ENCODE data around the gene DISC1.
A peak's percentile ranks its signal among the peaks of the same experiment; 100 is the strongest.
"Not testable (repeated sequence)": the region's sequence is repeated elsewhere in the genome, so short reads cannot be mapped to it uniquely, and the experiment has no call there.

The DISC1 gene

DNA sequence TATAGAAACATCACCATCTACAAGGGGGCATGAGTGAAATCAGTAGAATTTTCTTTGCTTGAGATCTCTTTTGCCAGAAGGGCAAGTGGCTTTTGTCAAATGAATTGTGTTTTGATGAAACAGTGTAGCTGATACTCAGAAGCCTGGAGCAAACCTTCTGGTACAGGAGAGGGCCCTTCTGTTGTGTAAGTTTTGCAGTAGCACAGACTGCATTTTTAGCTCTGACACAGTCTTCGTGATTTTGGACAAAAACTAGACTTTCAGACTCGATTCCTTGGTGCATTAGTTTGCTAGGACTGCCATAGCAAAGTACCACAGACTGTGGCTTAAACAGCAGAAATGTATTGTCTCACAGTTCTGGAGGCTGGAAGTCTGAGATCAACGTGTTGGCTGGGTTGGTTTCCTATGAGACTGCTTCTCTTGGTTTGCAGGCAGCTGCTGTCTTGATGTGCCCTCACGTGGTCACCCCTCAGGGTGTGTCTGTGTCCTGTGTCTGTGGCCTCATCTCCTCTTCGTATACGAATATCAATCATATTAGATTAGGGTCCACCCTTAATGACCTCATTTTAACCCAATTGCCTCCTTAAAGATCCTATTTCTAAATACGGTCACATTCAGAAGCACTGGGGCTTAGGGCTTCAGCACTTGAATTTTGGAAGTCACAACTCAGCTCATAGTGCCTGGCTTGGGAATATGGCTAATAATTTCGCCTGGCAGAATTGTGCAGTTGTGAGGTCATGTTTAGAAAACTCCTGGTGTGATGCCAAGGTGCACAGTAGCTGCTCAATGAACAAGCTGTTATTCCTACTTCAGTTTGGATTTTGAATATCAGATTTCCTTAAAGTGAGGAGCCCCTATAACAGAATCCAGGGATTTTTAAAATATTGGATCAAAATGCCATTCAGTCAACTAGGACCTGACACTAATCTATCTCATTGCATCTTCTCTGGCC, 21.2 kb upstream of the DISC1 start:
- no peak for DNase-seq (ENCODE audit: low spot score)

DNA sequence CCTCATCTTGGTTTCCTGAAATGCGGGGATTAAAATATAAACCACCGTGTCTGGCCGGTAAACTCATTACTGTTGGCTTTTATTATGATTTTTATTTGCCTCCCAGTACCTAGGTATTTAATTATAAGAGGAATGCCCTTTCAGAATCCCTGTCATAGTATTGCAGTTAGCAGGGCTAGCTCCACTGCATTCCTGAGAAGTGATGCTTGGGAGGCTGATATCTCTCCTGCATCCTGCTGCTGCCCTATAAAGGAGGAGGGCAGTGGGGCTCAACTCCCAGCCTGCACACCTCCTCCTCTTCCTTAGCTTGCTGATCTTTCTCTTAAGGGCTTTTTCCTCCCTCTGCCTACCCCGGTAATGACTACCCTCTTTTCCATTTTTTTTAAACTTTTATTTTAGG, 19.9 kb upstream of the DISC1 start:
- DNase-seq (ENCODE audit: low spot score): peak; percentile 53

DNA sequence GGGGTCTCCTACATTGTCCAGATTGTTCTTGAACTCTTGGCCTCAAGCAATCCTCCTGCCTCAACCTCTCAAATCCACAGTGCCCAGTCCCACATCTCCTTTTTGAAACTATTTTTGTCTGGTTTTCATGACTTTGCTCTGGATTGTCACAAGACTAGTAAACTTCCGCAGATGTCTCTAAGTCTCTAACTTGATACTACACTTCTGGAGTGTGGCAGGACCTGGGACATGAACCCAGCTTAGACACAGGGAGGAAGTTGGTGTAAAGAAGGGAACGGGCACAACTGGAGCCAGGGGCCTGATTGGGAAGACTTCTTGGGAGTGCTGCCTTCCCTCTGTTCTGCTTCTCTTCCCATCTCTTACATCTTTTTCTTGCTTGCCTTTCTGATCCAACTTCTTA, 16.2 kb upstream of the DISC1 start:
- no peak for DNase-seq (ENCODE audit: low spot score)

DNA sequence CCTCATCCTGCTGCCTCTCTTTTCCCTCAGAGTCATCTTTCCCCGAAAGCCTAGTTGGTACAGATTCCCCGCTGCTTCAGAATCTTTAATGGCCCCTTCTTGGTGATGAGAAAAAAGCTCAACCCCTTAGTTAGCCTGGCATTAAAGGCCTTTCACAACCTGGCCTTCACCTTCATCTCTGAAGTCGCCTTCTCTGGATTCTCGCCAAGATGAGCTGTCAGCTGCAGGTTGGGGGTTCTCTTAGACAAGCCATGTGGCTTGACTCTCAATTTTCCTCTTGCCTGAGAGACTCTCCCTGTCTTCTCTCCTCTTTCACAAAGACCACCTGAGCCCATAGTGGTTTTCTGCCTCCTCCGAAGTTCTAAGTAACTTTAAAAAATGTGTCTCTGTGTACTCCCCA, 15.5 kb upstream of the DISC1 start:
- no peak for DNase-seq (ENCODE audit: low spot score)

DNA sequence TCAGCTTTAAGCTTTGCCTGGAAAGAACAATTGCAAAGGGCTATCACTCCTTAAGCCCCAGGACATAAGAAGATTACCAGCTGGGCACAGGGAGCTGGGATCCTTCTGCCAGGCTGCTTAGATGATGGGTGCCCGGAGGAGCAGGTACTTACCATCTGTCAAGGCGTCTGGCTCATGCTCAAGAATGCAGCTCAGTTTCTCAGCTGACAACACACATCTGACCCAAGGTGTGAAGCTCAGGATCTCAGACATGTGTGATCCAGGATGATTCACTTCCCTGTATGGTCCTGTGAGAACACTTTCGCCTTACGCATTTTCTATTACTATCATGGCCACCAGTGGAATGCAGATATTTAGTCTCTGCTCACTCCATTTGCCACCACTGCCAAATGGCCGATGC, 14.7 kb upstream of the DISC1 start:
- no peak for DNase-seq (ENCODE audit: low spot score)

GRCh38 chr1:231612393-231613089, 14.0 kb upstream of the DISC1 start:
- no peak for DNase-seq (ENCODE audit: low spot score)

DNA sequence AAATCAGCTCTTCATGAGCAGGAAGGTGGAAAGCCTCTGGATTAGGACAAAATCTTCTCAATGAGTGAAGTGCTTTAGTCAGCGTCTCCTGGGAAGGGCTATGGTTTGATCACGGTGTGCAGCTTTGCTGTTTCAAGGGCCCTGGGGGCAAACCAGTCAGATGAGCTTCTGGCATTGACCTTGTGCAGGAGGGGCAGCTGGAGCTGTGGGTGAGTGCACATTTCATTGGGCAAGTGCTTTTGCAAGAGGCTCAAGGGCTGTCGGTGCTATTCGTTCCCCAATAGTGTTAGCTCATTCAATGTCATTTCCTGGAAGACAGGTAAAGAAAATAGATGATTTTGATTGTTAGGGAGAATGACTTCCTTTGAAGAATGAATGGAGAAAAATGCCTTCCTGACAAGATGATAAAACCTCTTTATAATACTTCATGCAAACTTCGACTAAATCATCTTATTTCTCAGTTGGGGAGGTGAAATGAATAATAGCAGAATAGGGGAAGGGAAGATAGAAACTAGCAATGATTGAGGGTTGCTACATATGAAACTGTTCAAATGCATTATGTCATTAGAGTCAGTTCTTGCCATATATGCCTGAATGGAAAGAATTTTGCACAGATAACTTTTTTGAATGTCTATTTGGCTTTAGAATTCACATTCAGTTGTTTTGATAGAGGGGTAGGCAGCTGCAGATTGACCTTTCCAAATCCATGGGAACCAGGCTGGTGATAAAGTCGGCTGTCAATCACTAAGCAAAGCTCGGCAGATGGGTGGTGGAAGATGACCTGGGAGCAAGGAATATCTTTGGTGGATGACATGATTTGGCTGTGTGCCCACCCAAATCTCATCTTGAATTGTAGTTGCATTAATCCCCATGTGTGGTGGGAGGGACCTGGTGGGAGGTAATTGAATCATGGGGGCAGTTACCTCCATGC, 12.9 kb upstream of the DISC1 start:
- no peak for DNase-seq (ENCODE audit: low spot score)

GRCh38 chr1:231616667-231617066, 9.9 kb upstream of the DISC1 start:
- DNase-seq (ENCODE audit: low spot score): no peak

DNA sequence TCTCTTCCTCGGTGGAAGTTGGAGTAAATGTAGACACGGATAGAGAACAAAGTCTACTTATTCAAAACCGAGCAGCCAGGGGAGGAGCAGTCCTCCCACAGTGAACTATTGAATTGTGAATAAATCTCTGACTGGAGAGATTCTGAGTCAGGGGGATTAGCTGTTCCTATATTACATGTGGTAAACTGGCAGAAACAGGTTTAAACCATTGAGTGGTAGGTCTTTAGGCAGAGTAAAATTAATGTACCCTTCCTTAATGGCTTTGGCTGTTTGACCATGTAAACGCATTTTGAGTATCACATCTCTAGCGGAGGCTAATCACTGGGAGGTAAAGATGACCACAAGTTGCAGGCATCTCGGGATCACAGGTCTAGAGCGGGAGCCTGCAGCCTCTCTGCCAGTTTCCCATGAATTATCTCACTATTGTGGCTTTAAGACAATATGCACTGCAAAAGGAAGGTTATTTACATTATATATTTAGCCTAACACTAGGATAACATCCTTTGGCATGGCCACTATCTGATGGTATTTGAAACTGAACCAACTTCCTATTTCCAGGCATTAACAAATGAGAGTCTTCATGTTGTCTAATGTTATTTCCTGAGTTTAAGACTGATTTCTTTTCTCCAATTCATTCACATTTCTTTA, 7.9 kb upstream of the DISC1 start:
- no peak for DNase-seq (ENCODE audit: low spot score)

- no peak for DNase-seq (ENCODE audit: low spot score)
Measured at GRCh38 chr1:231619257-231619634, 7.3 kb upstream of the DISC1 start.

DNA sequence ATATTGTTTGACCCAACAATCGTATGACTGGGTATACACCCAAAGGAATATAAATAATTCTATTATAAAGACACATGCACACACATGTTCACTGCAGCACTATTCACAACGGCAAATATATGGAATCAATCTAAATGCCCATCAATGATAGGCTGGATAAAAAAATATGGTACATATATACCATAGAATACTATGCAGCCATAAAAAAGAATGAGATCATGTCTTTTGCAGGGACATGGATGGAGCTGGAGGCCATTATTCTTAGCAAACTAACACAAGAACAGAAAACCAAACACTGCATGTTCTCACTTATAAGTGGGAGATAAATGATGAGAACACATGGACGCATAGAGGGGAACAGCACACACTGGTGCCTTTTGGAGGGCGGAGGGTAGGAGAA, 1.5 kb upstream of the DISC1 start:
- not testable (repeated sequence) for DNase-seq (ENCODE audit: low spot score)

DNA sequence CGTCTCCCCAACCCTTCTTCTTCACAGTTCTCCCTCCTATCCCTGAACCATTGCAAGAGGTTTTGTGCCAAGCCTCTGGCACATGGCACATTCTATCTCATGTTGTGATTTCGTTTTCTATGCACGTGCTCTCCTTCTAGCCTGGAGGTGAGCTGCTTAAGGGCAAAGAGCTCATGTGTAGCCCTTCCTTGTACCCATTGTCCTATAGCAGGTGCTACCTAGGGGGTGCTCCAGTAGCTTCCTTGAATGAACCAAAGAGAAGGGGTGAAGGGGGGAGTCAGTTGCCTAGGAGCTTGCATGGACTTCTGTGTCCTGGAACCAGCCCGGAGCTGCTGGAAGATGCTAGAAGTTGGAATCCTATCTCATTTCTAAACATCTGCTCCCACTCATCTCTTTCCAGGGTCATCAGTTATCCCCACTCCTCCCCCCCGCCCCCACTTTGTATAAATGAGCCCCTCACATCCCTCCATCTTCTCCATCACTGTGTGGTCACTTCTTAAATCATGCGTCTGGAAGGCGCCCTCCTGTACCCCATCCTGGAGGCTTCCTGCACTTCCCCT, 535 bp upstream of the DISC1 start:
- no peak for DNase-seq (ENCODE audit: low spot score)

DNA sequence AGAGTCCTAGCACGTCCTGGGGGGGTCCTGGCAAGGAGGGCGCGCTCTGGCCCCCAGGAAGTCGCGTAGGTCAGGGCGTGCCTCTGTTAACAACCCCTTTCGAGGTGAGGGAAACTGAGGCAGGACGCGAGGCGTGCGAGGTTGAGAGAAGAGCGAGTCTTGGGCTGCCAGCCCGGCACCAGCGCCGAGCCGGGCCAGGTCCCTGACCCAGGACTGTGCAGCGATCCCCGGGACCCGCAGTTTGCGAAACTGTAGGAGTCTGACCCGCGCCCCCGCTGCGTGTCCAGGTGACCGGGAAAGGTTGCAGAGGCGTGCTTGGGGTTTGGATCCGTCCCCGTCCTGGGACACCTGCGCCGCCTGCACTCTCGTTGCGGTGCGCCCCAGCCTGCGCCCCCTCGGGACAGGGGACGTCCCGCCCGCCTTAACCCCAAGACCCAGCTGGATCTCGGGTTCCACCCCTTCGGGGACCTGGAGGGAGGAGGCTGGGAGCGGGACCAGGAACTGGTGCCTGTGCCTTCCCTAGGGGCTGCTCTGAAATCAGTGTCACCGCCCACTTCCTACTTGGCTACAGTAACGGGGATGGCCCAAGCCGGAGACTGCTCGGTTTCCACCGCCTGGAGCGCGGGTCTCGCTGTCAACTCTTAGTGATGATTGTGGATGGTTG, 493 bp downstream of the DISC1 start:
- DNase-seq (ENCODE audit: low spot score): peak; percentile 70

GRCh38 chr1:231628207-231628876, 1.8 kb downstream of the DISC1 start:
- DNase-seq (ENCODE audit: low spot score): no peak

DNA sequence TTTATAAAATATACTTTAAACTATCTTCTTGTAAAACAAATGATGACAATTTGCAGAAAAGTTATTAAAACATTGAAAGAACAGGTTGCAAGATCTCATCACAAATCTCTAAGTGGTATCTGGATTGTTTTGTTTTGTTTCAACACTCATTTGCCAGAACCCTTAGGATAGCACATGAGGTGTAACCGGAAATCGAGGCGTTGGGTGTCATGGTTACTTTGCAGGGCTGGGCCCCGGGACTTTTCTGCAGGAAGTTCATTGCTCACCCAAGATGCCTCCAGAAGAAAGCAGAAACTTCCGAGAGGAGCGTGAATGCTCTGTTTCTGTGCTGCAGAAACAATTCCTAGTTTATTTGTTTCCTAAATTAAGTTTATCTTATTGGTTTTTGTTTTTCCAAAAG, 2.5 kb downstream of the DISC1 start:
- peak; percentile 52 for DNase-seq (ENCODE audit: low spot score)

DNA sequence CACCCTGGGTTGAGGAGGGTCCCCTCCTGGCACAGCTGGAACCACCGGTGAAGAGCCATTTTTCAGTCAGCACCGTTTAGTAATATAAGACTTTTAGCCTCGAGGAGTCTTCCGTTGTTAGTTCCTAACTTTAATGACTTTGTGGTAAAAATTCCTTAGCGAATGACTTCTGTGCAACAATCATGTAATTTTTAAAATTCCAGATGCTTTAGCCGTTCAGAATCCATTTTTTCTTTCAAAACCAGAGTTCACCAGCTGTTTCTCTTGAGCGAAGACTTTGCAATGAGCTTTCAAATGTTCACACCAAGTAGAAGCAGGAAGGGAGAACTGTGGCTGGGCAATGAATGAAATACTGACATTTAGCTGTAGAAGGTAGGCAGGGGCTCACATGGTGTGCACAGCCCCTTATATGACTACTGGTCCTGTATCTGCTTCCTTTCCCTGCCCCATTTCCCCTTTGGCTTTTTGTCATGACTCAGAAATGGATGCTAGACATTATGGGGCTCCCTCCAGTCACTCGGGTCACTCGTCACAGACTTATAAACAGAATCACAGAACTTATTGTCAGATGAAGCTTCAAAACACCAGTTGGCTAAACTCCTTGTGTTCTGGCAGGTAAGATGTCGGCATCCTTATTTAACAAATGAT, 4.1 kb downstream of the DISC1 start:
- peak; percentile 63 for DNase-seq (ENCODE audit: low spot score)

DNA sequence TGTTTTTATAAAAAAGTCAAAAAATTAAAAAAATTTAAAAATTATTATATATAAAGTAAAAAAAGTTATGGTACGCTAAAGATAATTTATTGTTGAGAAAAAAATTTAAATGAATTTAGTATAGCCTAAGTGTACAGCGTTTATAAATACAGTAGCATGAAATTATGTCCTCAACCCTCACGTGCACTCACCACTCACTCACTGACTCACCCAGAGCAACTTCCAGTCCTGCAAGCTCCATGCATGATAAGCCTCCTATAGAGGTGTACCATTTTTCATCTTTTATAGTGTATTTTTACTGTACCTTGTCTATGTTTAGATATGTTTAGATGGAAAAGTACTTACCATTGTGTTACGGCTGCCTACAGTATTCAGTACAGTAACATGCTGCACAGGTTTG, 5.1 kb downstream of the DISC1 start:
- DNase-seq (ENCODE audit: low spot score): no peak

DNA sequence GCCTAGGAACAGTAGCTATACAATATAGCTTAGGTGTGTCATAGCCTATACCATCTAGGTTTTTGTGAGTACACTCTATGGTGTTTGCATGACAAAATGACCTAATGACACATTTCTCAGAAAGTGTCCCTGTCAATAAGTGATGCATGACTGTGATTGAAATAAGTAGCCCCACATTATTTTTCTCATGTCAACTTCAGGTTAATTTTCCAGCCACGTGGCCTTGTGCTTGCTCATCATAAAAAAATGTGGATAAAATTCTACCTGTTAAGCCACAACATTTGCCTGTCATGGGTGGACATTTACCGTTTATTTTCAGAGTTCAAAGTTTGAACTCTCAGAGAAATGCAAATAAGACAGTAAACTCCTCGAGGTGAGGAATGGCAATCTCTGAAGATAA, 5.5 kb downstream of the DISC1 start:
- DNase-seq (ENCODE audit: low spot score): no peak

GRCh38 chr1:231634323-231635013, 7.9 kb downstream of the DISC1 start:
- DNase-seq (ENCODE audit: low spot score): no peak
